ENCODE results near the gene SSTR5.

SSTR5 gene

GRCh38 chr16:1119129-1119528, 46.6 kb downstream of the SSTR5 start:
- H3K27ac ChIP-seq, result peak overlapping the region; percentile 75; the same call in 1 of the 2 replicates
- no peak overlapping the region for H3K4me3 ChIP-seq (ENCODE audit: low read depth, low read length)
- no peak for TF ChIP-seq CTCF (IDR thresholded peaks at IDR 0.05; ENCODE audit: low read depth, low read length)
- H3K27me3 ChIP-seq (ENCODE audit: insufficient read depth, low read depth, severe bottlenecking), result no peaks in the 10 kb centered on the region
- no peaks in the 10 kb centered on the region for H3K9me3 ChIP-seq (ENCODE audit: severe bottlenecking)
- DNase-seq, result no peak
- no peaks in the 10 kb centered on the region for H3K36me3 ChIP-seq

DNA sequence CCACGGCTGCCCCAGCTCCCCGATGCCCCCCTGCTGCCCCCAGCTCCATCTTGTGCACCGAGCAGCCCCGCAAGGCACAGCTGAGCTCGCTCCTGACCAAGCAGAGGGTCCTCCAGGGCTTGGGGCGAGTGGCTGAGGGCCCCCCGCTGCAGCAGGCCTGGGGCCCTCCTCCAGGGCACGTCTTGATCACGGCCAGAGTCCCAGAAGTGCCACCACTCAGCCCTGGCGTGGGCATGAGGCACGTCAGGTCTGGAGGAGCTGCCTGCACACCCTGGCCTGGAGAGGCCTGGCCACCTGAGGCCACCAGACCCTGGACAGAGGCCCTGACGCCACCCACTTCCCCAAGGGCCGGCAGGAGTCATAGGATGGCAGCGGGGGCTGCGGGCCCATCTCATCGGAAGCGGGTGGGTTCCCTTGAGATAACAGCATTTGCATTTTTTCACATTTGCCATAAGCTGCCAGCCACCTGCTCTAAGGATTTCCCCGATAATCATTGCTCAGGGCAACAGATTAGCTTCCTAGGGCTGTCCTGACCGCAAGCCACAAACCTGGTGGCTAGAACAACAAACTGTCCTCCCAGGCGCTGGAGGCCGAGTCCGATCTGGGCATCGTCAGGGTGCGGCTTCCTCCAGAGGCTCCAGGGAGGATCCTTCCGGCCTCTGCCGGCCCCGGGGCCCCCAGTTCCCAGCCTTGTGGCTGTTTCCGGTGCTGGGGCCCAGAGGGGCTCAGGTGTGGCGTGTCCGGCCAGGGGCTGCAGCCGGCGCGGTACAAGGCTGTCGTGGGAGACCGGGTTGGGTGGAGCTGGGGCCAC, 47.4 kb downstream of the SSTR5 start:
- peak overlapping the region; percentile 29 for H3K4me3 ChIP-seq (ENCODE audit: low read depth, low read length)
- no peaks in the 10 kb centered on the region for H3K36me3 ChIP-seq
- DNase-seq, result peak; percentile 82
- no peaks in the 10 kb centered on the region for H3K27me3 ChIP-seq (ENCODE audit: insufficient read depth, low read depth, severe bottlenecking)
- H3K9me3 ChIP-seq (ENCODE audit: severe bottlenecking), result no peaks in the 10 kb centered on the region
- peak overlapping the region; percentile 75 for H3K27ac ChIP-seq
- TF ChIP-seq CTCF (IDR thresholded peaks at IDR 0.05; ENCODE audit: low read depth, low read length), result no peak

GRCh38 chr16:1120577-1120941, 48.0 kb downstream of the SSTR5 start:
- Histone ChIP-seq H3K36me3 (no peaks in the 10 kb centered on the region), H3K9me3 (ENCODE audit: severe bottlenecking) (no peaks in the 10 kb centered on the region), H3K4me3 (ENCODE audit: low read depth, low read length) (peak overlapping the region; percentile 29), H3K27ac (peak overlapping the region; percentile 75), H3K27me3 (ENCODE audit: insufficient read depth, low read depth, severe bottlenecking) (no peaks in the 10 kb centered on the region)
- TF ChIP-seq CTCF (IDR thresholded peaks at IDR 0.05; ENCODE audit: low read depth, low read length), result no peak
- no peak for DNase-seq

DNA sequence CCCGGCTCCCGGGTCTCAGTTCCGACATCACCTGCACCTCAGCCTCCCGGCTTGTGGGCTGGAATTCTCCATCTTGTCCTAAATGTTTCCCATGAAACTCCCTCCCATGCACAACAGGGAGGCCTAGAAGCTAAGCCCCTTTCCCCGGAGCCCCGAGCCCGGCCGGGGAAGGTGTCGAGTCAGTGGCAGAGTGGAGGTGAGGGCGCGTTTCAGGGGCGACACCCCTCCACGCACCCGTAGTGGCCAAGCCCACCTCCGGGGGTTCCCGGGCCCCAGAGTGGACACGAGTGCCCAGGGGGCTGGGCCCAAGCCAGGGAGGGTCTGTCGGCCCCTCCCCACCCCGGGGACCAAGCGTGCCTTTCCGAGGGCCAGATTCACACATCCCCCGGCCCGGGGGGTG, 48.5 kb downstream of the SSTR5 start:
- TF ChIP-seq CTCF (IDR thresholded peaks at IDR 0.05; ENCODE audit: low read depth, low read length), result no peak
- no peaks in the 10 kb centered on the region for H3K27me3 ChIP-seq (ENCODE audit: insufficient read depth, low read depth, severe bottlenecking)
- no peak for DNase-seq
- H3K4me3 ChIP-seq (ENCODE audit: low read depth, low read length), result no peak overlapping the region
- peak overlapping the region; percentile 27 for H3K27ac ChIP-seq
- H3K36me3 ChIP-seq, result no peaks in the 10 kb centered on the region
- no peaks in the 10 kb centered on the region for H3K9me3 ChIP-seq (ENCODE audit: severe bottlenecking)

- no peaks in the 10 kb centered on the region for H3K27me3 ChIP-seq (ENCODE audit: insufficient read depth, low read depth, severe bottlenecking)
- no peak for TF ChIP-seq CTCF (IDR thresholded peaks at IDR 0.05; ENCODE audit: low read depth, low read length)
- peak overlapping the region; percentile 37 for H3K27ac ChIP-seq
- H3K9me3 ChIP-seq (ENCODE audit: severe bottlenecking), result no peaks in the 10 kb centered on the region
- DNase-seq, result no peak
- H3K4me3 ChIP-seq (ENCODE audit: low read depth, low read length), result no peak overlapping the region
- H3K36me3 ChIP-seq, result no peaks in the 10 kb centered on the region
These were observed 49.3 kb downstream of the SSTR5 start for GRCh38 chr16:1121601-1122397.

Measured in WERI-Rb-1 (cell line).